Pancreas (tissue), 10 donors: ENCODE measurements around the gene ANKRD10. TPM values are rescaled to one million over a fixed set of nuclear protein-coding genes. Genes with fewer than 3 reads are reported as not detected.

Experiments
- ATAC-seq, 4 donors: fragments of 200-7000 bp; cut with Tn5 transposase; one replicate each; pipeline versions ENCODE4 v1.8.0 to v1.9.1; 2020; ENCODE audit warnings: mild to moderate bottlenecking in 4 of 4, moderate library complexity in 4 of 4
- DNase-seq, 6 donors: peaks; one replicate each; pipeline ENCODE4 v3.0.0-alpha.2; 2020
- FAIRE-seq: peaks from 2 replicates; lab custom pipeline; 2012; peaks lifted over from hg19 to GRCh38; lab: Jason Lieb, UNC
- H3K27ac ChIP-seq, 4 donors: fragments of 200-600 bp; sonication (generic); 1 replicate in 3 of 4; 2 replicates in 1 of 4; pipeline versions ENCODE4 v1.5.0 to v1.8.0; 2020
- H3K27me3 ChIP-seq, 4 donors: fragments of 200-600 bp; one replicate each; pipeline ENCODE4 v1.8.0; 2021
- H3K36me3 ChIP-seq, 3 donors: fragments of 200-600 bp; sonication (generic) in 1 of 3; one replicate each; pipeline versions ENCODE4 v1.5.0 to v1.8.0; 2020 to 2021
- H3K4me1 ChIP-seq, 3 donors: fragments of 200-600 bp; one replicate each; pipeline ENCODE4 v1.8.0; 2021
- H3K4me3 ChIP-seq, 4 donors: fragments of 200-600 bp; sonication (generic) in 2 of 4; one replicate each; pipeline versions ENCODE4 v1.5.0 to v1.8.0; 2020 to 2021
- H3K9me3 ChIP-seq, 4 donors: fragments of 200-600 bp; one replicate each; pipeline ENCODE4 v1.8.0; 2021
- WGBS, 2 donors: extraction: QIAGEN DNeasy Blood & Tissue Kit; methylation state at CpG; one replicate each; pipeline ENCODE4 v1.1.7; 2013; 5-methylcytosine and 5-hydroxymethylcytosine counted together
- intact Hi-C, 3 donors: fragments of 100-400 bp; cut with DNase I; formaldehyde crosslinking; loops; one replicate each; pipeline versions ENCODE4 v1.11.1 to v1.14.2; 2022
- polyA plus RNA-seq, 2 donors: library from polyadenylated mRNA; stranded (reverse); fragments of 200-250 nt; gene quantifications; one replicate each; pipeline ENCODE4 v1.2.3, GENCODE V29; 2013
- total RNA-seq, 6 donors: library from RNA; stranded (reverse); fragmentation: NEBNext Ultra II Directional in 4 of 6; extraction: Animal tissue kit (Norgen Biotek cat#: 25700) in 4 of 6; gene quantifications; one replicate each; pipeline versions ENCODE4 v1.2.1 to v1.2.4, GENCODE V29; 2021 to 2023
- TF ChIP-seq, protein P1 (sequence below), 4 donors: fragments of 200-600 bp; sonication (generic) in 3 of 4; IDR thresholded peaks; one replicate each; pipeline versions ENCODE4 v1.5.0 to v1.8.0; 2021; ENCODE audit warnings: antibody characterized with exemption in 4 of 4
- donor health status: healthy with polysubstance abuse.
- donor health status: DM: no; HTN: no; CAD: no; lungs with moderate emphysema.
- donor health status: DM: no; HTN: no; CAD: no.
- donor health status: control.
- donor health status: control.
- donor health status: Bipolar disorder and iron deficiency.
- donor health status: DM: yes; HTN: yes; CAD: no.
- donor health status: DM: no; HTN: no; CAD: no.
- donor health status: DM: no; HTN: no; CAD: no.
- donor health status: DM: yes; HTN: yes; CAD: no.

Gene ANKRD10
- total and polyA plus RNA-seq, 8 donors = 37.6 to 138 (median 67.9) TPM

DNA sequence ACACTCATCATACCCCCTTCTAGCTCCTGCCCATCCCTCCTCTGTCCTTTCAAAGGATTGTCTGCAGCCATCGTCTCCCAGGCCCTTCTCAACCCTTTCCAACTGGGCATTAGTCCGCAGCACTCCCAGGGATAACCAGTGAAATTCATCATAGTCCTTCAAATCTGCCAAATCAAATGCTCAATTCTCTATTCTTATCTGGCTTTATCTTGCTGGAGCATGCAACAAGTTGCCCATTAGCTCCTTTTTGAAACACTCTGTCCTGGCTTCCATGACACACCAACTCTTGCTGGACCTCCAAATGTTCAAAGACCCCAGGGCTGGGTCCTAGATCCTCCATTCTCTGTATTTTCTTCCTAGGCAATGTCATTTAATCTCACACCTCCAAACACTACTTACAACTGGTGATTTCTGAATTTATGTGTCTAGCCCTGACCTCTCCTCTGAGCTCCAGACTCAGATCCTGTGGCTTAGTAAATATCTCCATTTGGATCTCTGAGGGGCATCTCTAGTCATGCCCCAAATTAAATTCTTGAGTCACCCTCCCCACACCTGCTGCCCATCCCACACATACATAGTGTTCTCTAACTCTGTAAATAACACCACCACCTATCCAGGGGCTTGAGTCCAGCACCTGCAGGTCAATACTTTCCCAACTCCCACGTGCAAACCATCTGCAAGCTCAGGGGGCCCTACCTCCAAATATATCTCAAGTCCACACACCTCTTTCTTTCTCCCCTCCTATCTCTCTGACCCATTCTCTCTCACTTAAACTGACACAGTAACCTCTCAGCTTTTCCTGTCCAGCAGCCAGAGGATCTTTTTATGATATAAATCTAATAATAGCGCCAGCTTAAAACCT, 9.1 kb upstream of the ANKRD10 start:
- ATAC-seq (no peak), FAIRE-seq (no peak), DNase-seq (no peak)
- Histone ChIP-seq H3K27me3 (no peaks in the 10 kb centered on the region), H3K36me3 (no peaks in the 10 kb centered on the region), H3K4me1 (no peaks in the 10 kb centered on the region), H3K9me3 (no peaks in the 10 kb centered on the region), H3K4me3 (no peak overlapping the region), H3K27ac (no peak overlapping the region)
- 56 to 69% methylated on average over 4 of the region's 4 CpGs for WGBS, 2 donors
- TF ChIP-seq, protein P1, sequence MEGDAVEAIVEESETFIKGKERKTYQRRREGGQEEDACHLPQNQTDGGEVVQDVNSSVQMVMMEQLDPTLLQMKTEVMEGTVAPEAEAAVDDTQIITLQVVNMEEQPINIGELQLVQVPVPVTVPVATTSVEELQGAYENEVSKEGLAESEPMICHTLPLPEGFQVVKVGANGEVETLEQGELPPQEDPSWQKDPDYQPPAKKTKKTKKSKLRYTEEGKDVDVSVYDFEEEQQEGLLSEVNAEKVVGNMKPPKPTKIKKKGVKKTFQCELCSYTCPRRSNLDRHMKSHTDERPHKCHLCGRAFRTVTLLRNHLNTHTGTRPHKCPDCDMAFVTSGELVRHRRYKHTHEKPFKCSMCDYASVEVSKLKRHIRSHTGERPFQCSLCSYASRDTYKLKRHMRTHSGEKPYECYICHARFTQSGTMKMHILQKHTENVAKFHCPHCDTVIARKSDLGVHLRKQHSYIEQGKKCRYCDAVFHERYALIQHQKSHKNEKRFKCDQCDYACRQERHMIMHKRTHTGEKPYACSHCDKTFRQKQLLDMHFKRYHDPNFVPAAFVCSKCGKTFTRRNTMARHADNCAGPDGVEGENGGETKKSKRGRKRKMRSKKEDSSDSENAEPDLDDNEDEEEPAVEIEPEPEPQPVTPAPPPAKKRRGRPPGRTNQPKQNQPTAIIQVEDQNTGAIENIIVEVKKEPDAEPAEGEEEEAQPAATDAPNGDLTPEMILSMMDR (IDR thresholded peaks at IDR 0.05) = no peak
- intact Hi-C loops = no loop called here

DNA sequence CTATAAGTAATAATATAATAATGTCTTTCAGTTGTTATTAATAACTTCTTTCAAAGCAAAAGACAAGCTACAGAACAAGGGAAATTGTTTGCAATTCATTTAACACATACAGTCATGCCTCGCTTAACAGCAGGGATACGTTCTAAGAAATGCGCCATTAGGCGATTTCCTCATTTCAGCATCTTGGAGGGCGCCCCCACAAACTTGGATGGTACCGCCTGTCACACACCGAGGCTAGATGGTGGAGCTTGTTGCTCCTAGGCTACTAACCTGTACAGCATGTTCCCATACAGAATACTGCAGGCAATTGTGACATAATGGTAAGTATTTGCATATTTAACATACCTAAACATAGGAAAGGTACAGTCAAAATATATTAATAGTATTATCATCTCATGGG, 8.2 kb upstream of the ANKRD10 start:
- Histone ChIP-seq H3K4me1 (no peaks in the 10 kb centered on the region), H3K27ac (no peak overlapping the region), H3K4me3 (no peak overlapping the region), H3K9me3 (no peaks in the 10 kb centered on the region), H3K36me3 (no peaks in the 10 kb centered on the region), H3K27me3 (no peaks in the 10 kb centered on the region)
- TF ChIP-seq, protein P1 (IDR thresholded peaks at IDR 0.05) = no peak
- DNase-seq (no peak), FAIRE-seq (no peak), ATAC-seq (no peak)
- WGBS, 2 donors = 80 to 86% methylated on average over 7 of the region's 7 CpGs
- intact Hi-C loops = no loop called here

DNA sequence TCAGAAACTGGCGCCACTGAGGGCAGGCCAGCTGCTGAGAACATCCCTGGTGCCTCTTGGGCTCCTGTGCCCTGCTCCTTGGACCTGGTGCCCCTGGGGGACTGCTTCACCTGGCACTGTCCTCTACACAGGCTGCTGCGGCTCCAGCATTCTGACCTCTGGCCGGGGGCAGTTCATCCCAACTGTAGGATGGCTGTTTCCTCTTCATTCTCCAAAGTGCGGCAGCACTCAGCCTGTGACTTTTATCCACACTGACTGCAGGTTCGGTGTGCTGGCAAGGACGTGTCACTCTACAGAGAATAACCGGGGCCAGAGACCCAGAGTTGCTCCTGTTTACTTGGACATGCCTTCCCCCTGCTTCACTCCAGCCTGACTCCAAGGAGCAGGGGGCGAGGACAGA, 7.6 kb upstream of the ANKRD10 start:
- H3K36me3 ChIP-seq = no peaks in the 10 kb centered on the region
- 42 to 52% methylated on average over 8 of the region's 8 CpGs for WGBS, 2 donors
- H3K9me3 ChIP-seq = no peaks in the 10 kb centered on the region
- DNase-seq (no peak), ATAC-seq (no peak), FAIRE-seq (no peak)
- H3K27me3 ChIP-seq = no peaks in the 10 kb centered on the region
- no peak overlapping the region for H3K4me3 ChIP-seq
- H3K27ac ChIP-seq = no peak overlapping the region
- intact Hi-C loops = no loop called here
- no peaks in the 10 kb centered on the region for H3K4me1 ChIP-seq
- TF ChIP-seq, protein P1 (IDR thresholded peaks at IDR 0.05) = no peak

DNA sequence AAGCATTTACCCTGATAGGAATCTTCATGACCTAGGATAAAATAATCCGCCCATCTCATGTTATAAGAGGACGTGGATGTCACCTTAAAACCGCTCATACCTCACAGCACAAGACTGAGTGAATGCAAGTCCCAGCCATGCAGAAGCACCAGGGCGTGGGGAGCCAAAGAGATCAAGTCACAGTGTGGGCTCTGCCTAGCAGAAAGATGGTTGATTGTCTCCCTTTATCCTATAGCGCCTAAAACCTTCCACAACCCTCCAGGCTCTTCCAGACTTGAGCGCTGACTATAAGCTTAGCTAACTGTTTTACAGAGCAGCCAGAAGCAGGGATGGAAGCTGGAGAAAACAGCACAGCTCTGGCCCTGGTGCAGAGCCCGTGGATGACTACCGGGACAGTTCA, 6.8 kb upstream of the ANKRD10 start:
- WGBS, 2 donors = 61 to 76% methylated on average over 8 of the region's 8 CpGs
- intact Hi-C loops = no loop called here
- Histone ChIP-seq H3K9me3 (no peaks in the 10 kb centered on the region), H3K4me1 (peaks cover 0 to 1% (median 0%) of the 10 kb centered on the region in 3 donors), H3K27ac (no peak overlapping the region), H3K36me3 (no peaks in the 10 kb centered on the region), H3K4me3 (no peak overlapping the region), H3K27me3 (no peaks in the 10 kb centered on the region)
- FAIRE-seq = no peak
- ATAC-seq = no peak
- no peak for DNase-seq
- TF ChIP-seq, protein P1 (IDR thresholded peaks at IDR 0.05) = no peak

DNA sequence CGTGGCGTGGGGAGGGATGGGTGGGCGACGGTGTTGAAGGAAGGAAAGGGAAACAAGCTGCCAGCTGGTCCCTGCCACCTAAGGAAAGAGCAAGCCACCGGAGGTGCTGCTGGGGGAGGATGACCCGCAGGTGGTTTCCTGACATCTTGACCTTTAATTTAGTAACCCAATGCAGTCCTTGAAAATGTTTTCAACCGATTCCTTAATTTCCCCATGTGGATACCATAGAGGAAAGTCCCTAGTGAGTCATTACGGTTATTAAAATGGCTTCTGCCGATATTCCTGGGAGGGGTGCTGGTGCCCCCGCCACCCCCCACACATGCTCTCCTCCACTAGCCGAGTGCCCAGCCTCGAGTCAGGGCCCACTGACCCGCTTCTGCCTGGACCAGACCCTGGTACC, 6.3 kb upstream of the ANKRD10 start:
- Histone ChIP-seq H3K4me1 (peaks cover 0 to 6% (median 0%) of the 10 kb centered on the region in 3 donors), H3K27ac (no peak overlapping the region), H3K27me3 (no peaks in the 10 kb centered on the region), H3K4me3 (no peak overlapping the region), H3K9me3 (no peaks in the 10 kb centered on the region), H3K36me3 (no peaks in the 10 kb centered on the region)
- TF ChIP-seq, protein P1 (IDR thresholded peaks at IDR 0.05) = no peak
- FAIRE-seq = no peak
- no peak for ATAC-seq
- WGBS, 2 donors = 67 to 75% methylated on average over 13 of the region's 13 CpGs
- no peak for DNase-seq
- intact Hi-C loops = no loop called here
